AG08396 (cell line): ENCODE measurements around the gene USP12.
A peak's percentile ranks its signal among the peaks of the same experiment; 100 is the strongest.

Source experiments
- DNase-seq: peaks from one replicate; pipeline ENCODE4 v3.0.0; 2012; ENCODE audit warnings: low spot score, mixed read lengths

The USP12 gene

DNA sequence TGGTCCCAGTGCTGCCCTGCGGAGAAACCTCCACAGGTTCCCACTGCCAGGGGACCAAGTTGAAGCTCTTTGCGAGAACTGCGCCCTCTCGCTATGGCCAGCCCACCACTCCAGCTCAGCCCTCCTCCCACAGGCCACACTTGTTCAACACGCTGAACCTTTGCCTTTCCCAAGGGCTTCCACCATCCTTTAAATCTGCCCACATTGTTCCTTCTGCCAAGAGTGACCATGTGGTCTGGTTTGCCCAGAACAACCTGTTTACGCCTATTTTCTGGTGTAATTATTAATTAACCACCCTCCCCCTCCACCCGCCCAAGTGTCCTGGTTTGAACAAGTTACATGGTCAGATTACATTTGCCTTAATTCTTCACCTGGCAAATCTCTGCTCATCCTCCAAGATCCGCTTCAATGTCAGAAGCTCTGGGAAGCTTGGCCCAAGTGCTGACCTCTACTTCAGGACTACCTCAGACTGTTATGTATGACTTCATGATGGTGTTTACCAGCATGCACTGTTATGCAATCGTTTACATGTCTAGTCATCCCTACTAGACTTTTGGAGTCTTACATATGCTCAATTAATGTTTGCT lies 12.0 kb upstream of the USP12 start:
- DNase-seq = no peak

DNA sequence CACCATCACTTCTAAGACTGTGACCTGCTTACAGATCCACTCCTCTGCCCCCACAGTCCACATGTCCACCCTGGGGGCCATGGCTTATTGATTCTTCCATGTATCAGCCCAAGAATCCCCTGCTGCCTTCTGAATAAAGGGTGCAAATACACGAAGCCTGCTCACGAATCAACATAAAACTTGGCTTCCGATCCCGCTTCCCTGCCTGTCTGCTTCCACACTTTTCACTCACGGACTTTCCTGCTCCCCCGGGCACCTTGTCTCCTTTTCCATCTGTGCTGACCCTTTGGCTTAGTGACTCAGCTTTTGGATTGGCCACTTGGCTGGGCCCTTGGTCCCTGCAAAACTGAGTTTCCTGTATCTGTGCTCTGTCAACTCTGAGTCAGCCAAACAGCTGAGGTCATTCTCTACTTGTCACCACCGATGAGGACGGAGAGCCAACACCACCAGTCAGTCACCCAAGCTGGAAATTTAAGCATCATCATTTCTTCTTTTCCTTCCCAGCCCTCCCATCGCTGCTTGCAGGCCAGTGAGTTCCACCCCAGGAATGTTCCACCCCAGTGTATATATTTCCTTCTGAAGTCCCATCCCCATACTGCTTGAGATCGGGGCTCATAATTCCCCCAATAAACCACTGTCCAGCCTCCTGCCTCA lies 11.4 kb upstream of the USP12 start:
- peak; percentile 79 for DNase-seq

DNA sequence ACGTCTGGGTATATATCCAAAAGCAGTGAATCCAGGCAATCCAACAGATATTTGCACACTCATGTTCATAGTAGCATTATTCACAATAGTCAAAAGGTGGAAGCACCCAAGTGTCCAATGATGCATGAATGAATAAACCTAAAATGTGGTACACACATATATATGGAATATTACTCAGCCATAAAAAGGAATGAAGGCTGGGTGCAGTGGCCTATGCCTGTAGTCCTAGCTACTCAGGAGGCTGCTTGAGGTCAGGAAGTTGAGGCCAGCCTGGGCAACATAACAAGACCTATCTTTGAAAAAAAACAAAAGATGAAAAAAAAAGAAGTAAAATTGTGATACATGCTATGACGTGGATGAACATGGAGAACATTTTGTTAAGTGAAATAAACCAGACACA lies 10.4 kb upstream of the USP12 start:
- no peak for DNase-seq

DNA sequence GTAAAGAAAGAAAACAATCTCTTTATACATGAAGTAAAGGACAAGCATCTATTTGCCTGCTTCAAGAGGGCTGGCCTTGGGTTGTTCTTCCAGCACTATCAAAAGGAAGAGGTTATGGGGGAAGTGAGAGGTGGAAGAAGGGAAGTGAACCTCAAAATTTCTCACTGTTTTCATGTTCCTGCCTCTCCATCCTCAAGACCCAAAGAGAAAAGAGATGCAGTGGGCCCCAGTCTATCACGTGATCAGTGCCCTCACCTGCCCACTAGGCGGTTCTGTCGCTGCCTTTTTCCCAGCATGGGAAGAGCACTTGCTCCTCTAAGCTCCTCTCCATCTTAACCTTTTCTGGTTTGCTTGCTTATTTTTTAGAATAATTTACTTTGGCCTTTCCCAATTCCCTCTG lies 6.2 kb upstream of the USP12 start:
- DNase-seq = no peak

DNA sequence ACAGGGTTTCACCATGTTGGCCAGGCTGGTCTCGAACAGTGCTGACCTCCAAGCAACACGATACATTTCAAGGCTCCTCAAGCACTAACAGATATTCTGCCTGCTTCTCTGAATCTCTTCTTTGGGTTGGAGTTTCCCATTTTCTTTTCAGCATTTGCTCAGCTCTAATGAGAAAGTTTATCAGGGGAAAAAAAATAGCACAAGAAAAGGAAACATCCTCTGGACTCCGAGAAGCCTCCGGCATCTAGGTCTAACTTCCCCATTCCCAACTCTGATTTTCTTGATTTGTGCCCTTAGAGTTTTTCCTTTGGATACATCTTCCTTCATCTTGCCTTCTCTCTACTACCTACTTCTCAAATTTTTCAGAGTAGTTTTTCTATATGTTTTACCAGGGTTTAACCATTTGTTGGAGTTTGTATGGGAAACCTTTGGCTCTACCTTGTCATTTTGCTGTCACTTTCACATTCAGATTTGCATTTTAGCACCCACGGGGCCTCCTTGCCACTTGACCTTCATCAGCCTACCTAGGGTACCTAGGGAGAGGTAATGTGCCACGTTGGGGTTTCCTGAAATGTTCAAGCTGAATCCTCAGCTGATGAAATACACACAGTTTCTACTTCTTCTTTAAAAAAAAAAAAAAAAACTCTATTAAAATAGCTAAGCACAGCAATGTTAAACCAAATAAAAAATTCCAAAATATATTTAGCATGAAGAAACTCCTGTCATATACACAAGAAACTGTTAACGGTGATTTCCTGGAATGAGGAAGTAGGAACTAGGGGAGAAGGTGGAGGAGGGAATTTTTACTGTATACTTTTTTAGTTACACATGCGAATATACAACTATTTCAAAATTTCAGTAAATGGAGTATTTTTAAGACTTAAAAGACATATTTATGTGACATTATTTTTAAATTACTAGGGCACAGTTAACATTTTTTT lies 5.1 kb upstream of the USP12 start:
- no peak for DNase-seq

DNA sequence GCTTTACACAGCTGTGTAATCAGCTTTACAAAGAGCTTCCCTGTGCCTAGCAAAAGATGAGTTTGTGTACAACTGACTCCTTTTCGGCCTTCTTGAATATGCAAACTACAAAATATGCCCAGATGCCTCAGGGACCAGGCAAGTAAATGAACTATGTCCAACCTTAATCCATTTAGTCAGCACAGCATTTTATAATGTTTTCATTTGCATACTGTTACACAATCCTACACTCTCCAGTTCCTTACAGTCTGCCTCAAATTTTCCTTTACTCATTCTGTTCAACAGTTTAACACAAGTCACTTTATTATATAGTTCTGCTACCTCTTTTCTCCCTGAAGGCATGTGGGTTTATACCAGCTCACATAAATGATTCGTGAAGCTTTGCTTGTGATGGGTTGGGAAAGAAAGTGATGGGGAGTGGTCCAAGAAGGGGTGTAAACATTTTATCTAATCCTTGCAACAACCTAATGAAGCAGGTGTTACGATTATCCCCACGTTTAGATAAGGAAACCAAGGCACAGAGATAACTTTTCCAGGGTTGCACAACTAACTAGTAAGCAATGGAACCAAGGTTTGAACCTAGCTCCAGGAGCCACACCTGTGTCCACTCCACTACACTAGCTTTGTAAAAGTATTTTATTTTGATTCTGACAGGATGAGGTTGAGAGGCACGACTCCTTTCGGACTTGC lies 3.3 kb upstream of the USP12 start:
- DNase-seq = no peak

DNA sequence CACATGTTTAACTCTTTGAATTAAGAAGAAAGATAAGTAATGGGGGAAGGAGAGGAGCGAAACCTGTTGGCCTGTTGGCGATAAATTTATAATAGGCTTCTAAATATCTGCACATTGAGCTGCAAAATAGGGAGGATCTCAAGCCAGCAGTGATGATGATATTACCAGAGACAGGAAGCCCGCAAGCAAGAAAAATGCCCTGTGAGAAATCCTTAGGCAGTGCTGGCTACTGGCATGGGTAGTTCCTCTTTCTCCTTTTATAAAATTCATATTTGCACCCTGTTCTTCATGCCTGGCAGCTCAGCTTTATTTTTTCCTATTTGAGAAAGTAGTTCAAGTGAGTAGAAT lies 858 bp upstream of the USP12 start:
- DNase-seq = peak; percentile 31

DNA sequence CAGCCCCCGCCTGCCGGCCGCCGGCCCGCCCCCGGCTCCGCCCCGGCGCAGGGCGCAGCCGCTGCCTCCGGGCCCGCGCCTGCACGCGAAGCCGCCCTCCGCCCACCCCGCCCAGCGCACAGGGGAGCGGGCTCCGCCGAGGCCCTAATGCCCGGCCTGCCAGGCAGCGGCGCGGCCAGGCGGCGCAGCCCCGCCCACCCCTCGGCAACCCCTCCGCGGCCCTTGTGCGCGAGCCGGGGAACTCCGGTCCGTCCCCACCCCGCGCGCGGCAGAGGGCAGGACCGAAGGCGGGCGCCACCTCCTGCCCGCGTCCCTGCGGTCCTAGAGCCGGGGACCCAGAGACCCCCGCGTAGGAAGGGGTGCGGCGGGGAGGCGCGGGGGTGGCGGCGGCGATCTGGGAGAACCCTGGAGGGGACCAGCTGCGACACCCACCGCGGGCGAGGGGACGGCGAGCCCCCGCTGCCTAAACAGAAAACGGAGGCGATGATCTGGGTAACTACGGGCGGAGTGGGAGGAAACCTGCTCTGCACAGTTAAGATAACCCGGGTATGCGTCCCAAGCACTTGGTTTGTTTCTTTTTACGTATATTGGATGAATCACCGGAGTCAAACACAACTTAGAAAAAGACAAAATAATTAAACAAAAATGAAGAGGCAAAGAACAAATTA lies 350 bp upstream of the USP12 start:
- DNase-seq = peak; percentile 97

DNA sequence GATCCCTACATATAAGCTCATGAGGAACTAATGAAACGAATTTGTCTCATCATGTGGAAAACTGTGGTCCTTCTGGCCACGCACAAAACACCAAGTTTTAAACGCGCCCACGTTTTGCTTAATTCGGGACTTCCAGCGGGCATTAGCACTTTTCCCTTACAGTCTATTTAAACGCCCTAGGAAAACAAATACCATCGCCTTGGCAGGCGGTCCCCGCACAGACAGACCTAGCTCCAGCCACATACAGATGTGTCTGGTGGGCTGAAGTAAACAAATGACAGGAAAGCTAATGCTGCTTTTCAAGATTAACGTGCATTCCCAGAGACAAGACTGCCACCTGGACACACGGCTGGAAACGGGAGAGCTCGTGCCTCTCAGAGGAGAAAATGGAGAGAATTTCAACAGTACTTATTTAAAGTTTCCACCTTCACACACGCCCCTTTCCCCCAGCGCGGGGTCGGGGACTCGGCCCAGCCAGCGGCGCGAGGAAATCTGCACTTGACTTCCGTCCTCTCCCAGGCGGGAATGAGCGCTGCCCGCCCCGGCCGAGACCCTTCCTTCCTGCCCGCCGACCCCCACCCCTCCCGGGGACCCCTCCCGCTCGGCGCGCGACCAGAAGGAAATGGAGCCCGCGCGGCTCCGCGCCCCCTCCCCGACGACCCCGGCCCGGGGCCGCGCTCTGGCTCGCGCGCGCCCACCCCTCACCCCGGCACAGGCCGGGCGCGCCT lies 931 bp downstream of the USP12 start:
- peak; percentile 41 for DNase-seq

DNA sequence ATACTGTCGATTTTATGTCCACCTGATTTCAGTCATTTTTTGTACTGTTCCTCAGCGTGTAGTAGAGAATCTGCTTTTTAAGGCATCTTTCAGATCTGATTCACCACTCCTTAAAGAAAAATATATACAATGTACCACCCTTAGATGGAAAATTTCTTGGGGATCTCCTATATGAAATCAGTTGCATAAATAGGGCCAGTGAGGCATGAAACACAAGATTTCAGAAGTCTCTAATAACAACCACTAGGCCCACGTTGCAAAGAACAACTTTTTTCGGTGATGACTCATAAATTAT lies 1.4 kb downstream of the USP12 start:
- DNase-seq = peak; percentile 57

DNA sequence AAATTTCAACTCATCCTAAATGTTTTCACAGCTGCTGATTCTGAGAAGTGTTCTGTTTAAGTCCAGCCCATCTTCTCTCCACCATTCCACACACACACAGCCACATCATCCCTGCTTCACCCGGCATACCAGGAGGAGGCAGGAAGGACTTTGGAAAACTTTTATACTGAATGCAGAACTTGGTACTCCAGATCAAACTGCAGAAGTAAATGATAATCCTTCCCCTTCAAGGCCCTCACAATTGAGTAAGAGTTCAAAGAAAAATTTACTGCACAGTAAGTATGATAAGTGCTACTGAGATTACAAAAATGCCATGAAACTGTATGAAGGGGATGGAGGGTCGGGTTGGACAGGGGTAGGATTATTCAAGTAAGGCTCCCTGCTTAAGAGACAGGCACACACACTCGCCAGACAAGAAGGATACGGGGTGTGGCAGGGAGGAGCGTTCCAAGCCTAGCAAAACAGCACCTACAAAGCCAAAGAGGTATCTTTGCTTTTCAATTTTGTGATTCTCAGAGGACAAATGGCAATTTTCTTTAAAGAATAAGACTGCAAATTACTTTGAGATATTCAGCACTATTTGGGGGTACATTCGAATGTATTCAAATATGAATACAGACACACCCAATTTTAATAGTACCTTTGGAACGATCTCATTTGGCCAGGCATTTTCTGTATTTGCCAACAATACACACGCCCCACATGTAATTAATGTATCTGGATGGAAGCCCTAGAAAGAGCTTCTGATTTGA lies 2.5 kb downstream of the USP12 start:
- no peak for DNase-seq

DNA sequence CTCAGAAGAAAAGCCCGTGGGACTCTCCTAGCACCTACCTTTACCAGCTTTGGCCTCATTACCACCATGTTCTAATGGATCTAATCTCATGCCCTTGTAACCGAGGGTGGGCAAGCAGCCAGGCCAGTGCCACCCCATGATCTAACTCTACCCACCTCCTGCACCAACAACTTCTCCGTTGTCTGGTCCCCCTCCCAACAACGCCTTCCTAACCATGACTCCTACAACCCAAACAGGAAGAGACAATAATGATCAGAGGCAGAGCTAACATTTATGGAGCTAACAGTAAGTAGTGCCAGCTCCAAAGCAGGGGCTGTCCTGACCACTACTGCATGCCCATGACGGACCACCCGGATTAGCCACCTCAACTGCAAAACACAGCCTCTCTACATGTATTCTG lies 3.5 kb downstream of the USP12 start:
- no peak for DNase-seq

DNA sequence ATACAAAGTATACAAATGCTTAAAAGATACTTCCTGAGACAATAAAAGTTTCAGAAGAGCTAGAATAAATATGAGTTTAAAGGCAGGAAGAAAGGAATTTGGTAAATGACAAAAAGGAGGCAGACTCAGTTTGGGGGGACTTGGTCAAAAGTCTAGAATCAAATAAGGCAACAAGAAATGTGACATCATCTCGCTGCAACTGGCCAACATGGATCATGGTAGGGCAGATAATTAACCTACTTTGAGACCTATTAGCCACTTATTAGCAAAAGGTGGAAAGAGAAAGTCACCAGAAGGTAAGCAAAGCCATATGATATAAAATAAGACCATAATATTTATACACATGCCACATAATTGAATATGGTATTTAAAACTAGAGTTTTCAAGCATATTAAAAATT lies 5.3 kb downstream of the USP12 start:
- DNase-seq = no peak

DNA sequence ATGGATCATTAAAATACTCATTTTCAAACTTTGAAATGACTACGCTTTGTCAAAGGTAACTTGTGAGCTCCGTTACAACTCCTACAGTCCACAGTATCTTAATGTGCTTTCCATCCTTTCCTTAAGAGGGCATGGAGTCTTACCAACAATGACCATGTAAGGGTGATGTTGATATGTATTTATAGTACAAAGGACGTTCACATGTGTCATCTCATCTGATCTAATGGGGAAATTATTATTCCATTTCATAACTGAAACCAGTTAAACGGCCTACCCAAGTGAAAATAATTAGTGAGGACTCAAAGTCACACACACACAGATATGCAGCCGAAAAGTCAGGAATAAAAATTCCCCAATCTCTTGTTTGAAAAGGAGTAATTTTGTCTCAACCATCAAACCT lies 9.6 kb downstream of the USP12 start:
- no peak for DNase-seq

DNA sequence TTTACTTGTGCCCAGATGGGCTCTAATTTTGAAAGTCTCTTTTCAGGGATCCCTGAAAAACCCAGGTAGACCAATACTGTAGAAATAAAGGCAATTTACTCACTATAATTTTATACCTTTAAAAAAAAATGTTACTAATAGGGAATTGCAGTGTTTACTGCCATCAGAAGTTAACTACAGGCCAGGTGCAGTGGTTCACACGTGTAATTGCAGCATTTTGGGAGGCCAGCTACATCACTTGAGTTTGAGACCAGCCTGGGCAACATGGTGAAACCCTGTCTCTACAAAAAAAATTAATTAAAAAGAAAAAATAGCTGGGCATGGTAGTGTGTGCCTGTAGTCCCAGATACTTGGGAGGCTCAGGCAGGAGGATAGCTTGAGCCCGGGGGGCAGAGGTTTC lies 10.2 kb downstream of the USP12 start:
- DNase-seq = no peak

DNA sequence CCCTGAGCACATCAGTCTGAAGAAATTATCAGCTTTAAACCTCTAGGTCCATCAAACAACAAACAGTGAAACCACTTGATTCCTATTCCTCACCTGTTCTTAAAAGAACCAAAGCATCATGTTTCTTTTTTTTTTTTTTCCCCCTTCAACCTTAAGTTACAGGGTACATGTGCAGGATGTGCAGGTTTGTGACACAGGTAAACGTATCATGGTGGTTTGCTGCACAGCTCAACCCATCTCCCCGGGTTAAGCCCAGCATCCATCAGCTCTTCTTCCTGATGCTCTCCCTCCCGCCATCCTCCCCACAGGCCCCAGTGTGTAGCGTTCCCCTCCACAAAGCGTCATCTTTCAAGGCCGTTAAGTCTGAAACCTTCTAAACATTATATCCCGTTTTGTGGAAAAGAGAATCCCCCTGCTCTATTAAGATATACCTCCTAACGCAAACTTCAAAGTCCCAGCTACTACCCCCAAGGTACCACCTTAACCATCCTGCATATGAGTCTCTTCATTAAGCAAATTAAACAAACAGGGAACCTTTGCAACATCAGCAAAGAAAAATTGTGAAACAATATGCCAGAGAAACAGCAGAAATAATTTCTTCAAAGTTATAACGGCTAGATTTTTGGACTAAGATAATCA lies 10.8 kb downstream of the USP12 start:
- no peak for DNase-seq

DNA sequence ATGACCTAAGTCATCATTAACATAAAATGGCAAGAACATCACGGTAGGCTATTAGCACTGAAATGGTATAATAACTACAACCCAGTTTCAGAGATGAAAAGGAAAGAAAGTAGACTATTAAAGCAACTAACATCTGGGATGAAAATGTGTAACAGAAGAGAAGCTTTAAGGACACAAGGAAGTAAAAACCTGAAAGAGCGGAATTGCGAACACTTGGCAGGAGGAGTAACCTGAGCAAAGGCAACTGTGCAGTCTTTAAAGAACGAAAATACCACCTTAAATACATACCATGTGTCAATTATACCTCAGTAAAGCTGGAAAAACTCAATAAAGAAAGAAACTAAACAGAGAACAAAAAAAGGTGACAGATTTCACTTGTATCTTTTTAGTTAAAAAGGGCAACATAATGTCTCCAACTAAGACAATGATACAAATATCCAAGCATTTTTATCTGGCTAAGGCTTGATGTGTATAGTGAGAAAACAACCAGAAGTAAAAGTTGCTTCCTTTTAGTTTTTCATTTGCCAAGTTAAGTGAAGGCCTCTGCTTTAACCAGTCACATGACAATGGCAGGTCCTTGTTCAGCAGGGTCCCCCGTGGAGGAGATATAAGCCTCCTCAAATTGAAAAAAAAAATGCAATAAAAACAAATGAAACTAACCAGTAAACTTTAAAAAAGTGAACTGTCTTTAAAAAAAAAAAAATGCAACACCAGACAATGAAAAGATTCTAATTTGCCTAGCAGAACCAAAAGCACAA lies 11.6 kb downstream of the USP12 start:
- no peak for DNase-seq

DNA sequence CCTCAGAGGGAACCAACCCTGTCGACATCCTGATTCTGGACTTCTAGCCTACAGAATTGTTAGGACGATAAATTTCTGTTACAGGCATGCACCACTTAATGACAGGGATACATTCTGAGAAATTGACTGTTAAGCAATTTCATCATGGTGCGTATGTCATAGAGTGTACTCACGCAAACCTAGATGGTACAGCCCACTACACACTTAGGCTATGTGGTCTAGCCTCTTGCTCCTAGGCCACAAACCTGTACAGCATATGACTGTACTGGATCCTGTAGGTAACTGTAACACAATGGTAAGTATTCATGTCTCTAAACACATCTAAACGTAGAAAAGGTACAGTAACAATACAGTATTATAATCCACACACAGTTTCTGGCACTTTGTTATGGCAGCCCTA lies 13.3 kb downstream of the USP12 start:
- no peak for DNase-seq

DNA sequence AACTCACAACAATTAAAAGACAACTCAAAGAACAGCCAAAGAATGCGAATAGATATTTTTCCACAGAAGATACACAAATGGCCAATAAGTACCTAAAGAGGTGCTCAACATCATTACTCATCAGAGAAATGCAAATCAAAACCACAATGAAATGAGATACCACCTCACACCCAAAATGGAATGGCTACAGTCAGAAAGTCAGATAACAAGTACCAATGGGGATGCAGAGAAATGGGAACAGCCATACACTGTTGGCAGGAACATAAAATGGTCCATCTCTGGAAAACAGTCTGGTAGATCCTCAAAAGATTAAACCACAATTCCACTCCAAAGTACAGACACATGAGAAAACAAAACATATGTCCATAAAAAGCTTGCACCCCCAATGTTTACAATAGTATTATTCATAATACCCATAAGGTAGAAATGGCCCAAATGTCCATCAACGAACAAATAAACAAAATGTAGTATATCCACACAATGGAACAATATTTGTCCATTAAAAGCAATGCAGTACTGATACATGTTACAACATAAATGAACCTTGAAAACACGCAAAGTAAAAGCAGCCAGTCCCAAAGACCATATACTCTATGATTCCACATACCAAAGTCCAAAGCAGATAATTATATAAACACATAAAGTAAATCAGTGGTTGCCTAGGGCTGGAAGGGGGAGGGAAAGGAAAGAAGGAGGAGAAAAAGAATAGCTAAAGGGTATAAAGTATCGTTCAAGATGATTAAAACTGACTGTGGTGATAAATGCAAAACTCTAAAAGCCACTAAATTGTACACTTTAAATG lies 19.6 kb downstream of the USP12 start:
- no peak for DNase-seq
